ENCODE data around the gene C7orf25. TPM values are rescaled to one million over a fixed set of nuclear protein-coding genes. Genes with fewer than 3 reads are reported as not detected.

The C7orf25 gene
- total RNA-seq, 4 donors from 2014 or later = 3.5 to 9.7 (median 5.9) TPM

GRCh38 chr7:42868480-42868879 is 43.4 kb downstream of the C7orf25 start:
- 62 to 86% methylated on average over 1 of the region's 1 CpG for WGBS, 2 donors
- intact Hi-C loops (cut with DNase I; ENCODE audit: low total_unique reads) = no loop called here
- TF ChIP-seq POLR2A (IDR thresholded peaks at IDR 0.05) (no peak), CTCF (IDR thresholded peaks at IDR 0.05) (no peak)
- no peak for DNase-seq (ENCODE audit: low spot score in 2 of 2)
- no peak overlapping the region for H3K4me3 ChIP-seq (ENCODE audit: low read depth, poor library complexity, severe bottlenecking)

Other genes starting within 250 kb of the C7orf25 start
- gene PSMA2, start 20.1 kb upstream of the C7orf25 start, total RNA-seq = 10 to 100 TPM; 28.5 to 59.8 (median 44.3) TPM
- 10 to 100 TPM; 19.1 to 31.7 (median 25.7) TPM for gene MRPL32, start 20.3 kb upstream of the C7orf25 start, total RNA-seq
- gene HECW1, start 200.6 kb upstream of the C7orf25 start, total RNA-seq = 1 to 10 TPM in 2 of 4 donors, under 1 TPM in 1, not detected in 1; 0.62 to 4.3 (median 1.4) TPM

Measured in lower leg skin (tissue), 4 donors.